Neural cell (in vitro differentiated cells): ENCODE measurements around the gene PEAK1. TPM values are rescaled to one million over a fixed set of nuclear protein-coding genes. Genes with fewer than 3 reads are reported as not detected.
"Not testable (repeated sequence)": the region's sequence is repeated elsewhere in the genome, so short reads cannot be mapped to it uniquely, and the experiment has no call there.

ENCODE experiments used
- H2AFZ ChIP-seq: fragments of 200-600, 300-800 bp; sonication (generic), shearing (Covaris generic); 2 replicates; pipeline ENCODE4 v1.6.0; 2014; ENCODE audit warnings: low read depth, mild to moderate bottlenecking, antibody characterized with exemption, low read length, moderate library complexity
- H3F3A ChIP-seq: fragments of 200-600 bp; shearing (Covaris generic); 2 replicates; pipeline ENCODE4 v1.6.1; 2016; ENCODE audit warnings: mild to moderate bottlenecking, moderate library complexity, mixed read lengths, antibody characterized with exemption, low read length; ENCODE audit not compliant: insufficient read depth, poor library complexity, severe bottlenecking
- H3K27ac ChIP-seq: fragments of 200-600, 300-800 bp; sonication (generic), shearing (Covaris generic); 2 replicates; pipeline ENCODE4 v1.5.1; 2014; ENCODE audit warnings: mild to moderate bottlenecking, low read length, moderate library complexity
- H3K27me3 ChIP-seq: fragments of 300-800, 200-600 bp; sonication (generic), shearing (Covaris generic); 2 replicates; pipeline ENCODE4 v1.6.0; 2014; ENCODE audit warnings: mild to moderate bottlenecking, low read depth, low read length, moderate library complexity; ENCODE audit not compliant: insufficient read depth
- H3K36me3 ChIP-seq: fragments of 300-800, 200-600 bp; sonication (generic), shearing (Covaris generic); 2 replicates; pipeline ENCODE4 v1.5.1; 2014; ENCODE audit warnings: mild to moderate bottlenecking, antibody characterized with exemption, low read length, moderate library complexity; ENCODE audit not compliant: insufficient read depth
- H3K4me2 ChIP-seq: fragments of 300-800, 200-600 bp; sonication (generic), shearing (Covaris generic); 2 replicates; pipeline ENCODE4 v1.6.0; 2014; ENCODE audit warnings: mild to moderate bottlenecking, low read length
- H3K4me3 ChIP-seq: fragments of 300-800, 200-600 bp; sonication (generic), shearing (Covaris generic); 2 replicates; pipeline ENCODE4 v1.5.1; 2014; ENCODE audit warnings: mild to moderate bottlenecking, low read length, moderate library complexity
- H3K79me2 ChIP-seq: fragments of 200-600 bp; shearing (Covaris generic); replicated peaks from 2 replicates; pipeline ENCODE4 v1.6.0; 2014; ENCODE audit warnings: mild to moderate bottlenecking, low read length, moderate library complexity; ENCODE audit not compliant: insufficient read depth
- H3K9ac ChIP-seq: fragments of 300-800, 200-600 bp; sonication (generic), shearing (Covaris generic); 2 replicates; pipeline ENCODE4 v1.6.1; 2016; ENCODE audit warnings: mild to moderate bottlenecking, low read length, mixed read lengths
- H3K9me2 ChIP-seq: fragments of 200-600 bp; shearing (Covaris generic); 2 replicates; pipeline ENCODE4 v1.6.1; 2016; ENCODE audit warnings: mild to moderate bottlenecking, low read length, mixed read lengths; ENCODE audit not compliant: insufficient read depth
- H3K9me3 ChIP-seq: fragments of 200-600, 300-800 bp; sonication (generic), shearing (Covaris generic); 2 replicates; pipeline ENCODE4 v1.6.1; 2016; ENCODE audit warnings: mild to moderate bottlenecking, mixed run types, low read length, moderate library complexity, mixed read lengths
- H4K20me1 ChIP-seq: fragments of 200-600 bp; shearing (Covaris generic); 2 replicates; pipeline ENCODE4 v1.6.1; 2016; ENCODE audit warnings: mild to moderate bottlenecking, mixed run types; ENCODE audit not compliant: insufficient read depth
- CTCF ChIP-seq: fragments of 450-650 bp; IDR thresholded peaks from 2 replicates; pipeline ENCODE4 v1.5.1; 2014; ENCODE audit warnings: antibody characterized with exemption, mild to moderate bottlenecking, moderate library complexity; ENCODE audit not compliant: poor library complexity, severe bottlenecking
- EP300 ChIP-seq: fragments of 450-650 bp; conservative IDR thresholded peaks from 2 replicates; pipeline ENCODE4 v1.6.1; 2014; ENCODE audit warnings: antibody characterized with exemption, mild to moderate bottlenecking, moderate library complexity; ENCODE audit not compliant: poor library complexity, severe bottlenecking
- EZH2 ChIP-seq: fragments of 200-600, 300-800 bp; shearing (Covaris generic), sonication (generic); IDR thresholded peaks from 2 replicates; pipeline ENCODE4 v1.6.1; 2014; ENCODE audit warnings: antibody characterized with exemption, low read length, borderline replicate concordance, mild to moderate bottlenecking; ENCODE audit not compliant: insufficient read depth, poor library complexity, severe bottlenecking
- MXI1 ChIP-seq: fragments of 450-650 bp; conservative IDR thresholded peaks from 2 replicates; pipeline ENCODE4 v1.6.1; 2014; ENCODE audit warnings: antibody characterized with exemption, mild to moderate bottlenecking; ENCODE audit not compliant: poor library complexity, severe bottlenecking
- POLR2AphosphoS5 ChIP-seq: IDR thresholded peaks from 2 replicates; pipeline ENCODE4 v1.6.1; 2012
- RAD21 ChIP-seq: fragments of 450-650 bp; conservative IDR thresholded peaks from 2 replicates; pipeline ENCODE4 v1.6.1; 2014; ENCODE audit warnings: antibody characterized with exemption, mild to moderate bottlenecking, moderate library complexity
- REST ChIP-seq: IDR thresholded peaks from 2 replicates; pipeline ENCODE4 v1.6.1; 2012; ENCODE audit warnings: borderline replicate concordance
- SMC3 ChIP-seq: fragments of 450-650 bp; conservative IDR thresholded peaks from 2 replicates; pipeline ENCODE4 v1.6.1; 2014; ENCODE audit warnings: antibody characterized with exemption, mild to moderate bottlenecking, moderate library complexity; ENCODE audit not compliant: poor library complexity
- TAF1 ChIP-seq: IDR thresholded peaks from 2 replicates; pipeline ENCODE4 v1.6.1; 2012; ENCODE audit warnings: low read depth
- polyA plus RNA-seq: library from polyadenylated mRNA; depleted of rRNA; stranded (reverse); fragments of >200 nt; gene quantifications from 2 replicates; pipeline ENCODE4 v1.2.3, GENCODE V29; 2014

The PEAK1 gene
- polyA plus RNA-seq, 1 donor from 2014 or later = 5.8 TPM

- TF ChIP-seq CTCF (no peak), REST (no peak), SMC3 (no peak), RAD21 (no peak), TAF1 (no peak), EP300 (no peak), POLR2AphosphoS5 (no peak)
- no peaks in the 10 kb centered on the region for H3K79me2 ChIP-seq
- H3K27me3 ChIP-seq = no peaks in the 10 kb centered on the region
- no peak overlapping the region for H3K4me2 ChIP-seq
- H3K9me2 ChIP-seq = no peaks in the 10 kb centered on the region
- H3F3A ChIP-seq = no peaks in the 10 kb centered on the region
- no peaks in the 10 kb centered on the region for H3K36me3 ChIP-seq
- no peak overlapping the region for H3K4me3 ChIP-seq
- no peak overlapping the region for H3K27ac ChIP-seq
- H2AFZ ChIP-seq = no peak overlapping the region
- H4K20me1 ChIP-seq = no peaks in the 10 kb centered on the region
- H3K9me3 ChIP-seq = no peaks in the 10 kb centered on the region
- no peak overlapping the region for H3K9ac ChIP-seq
Observed at GRCh38 chr15:77179541-77179998, 240.3 kb downstream of the PEAK1 start.

GRCh38 chr15:77178411-77178810 is 241.5 kb downstream of the PEAK1 start:
- Histone ChIP-seq H3K79me2 (no peaks in the 10 kb centered on the region), H4K20me1 (no peaks in the 10 kb centered on the region), H3K36me3 (no peaks in the 10 kb centered on the region), H3K27me3 (no peaks in the 10 kb centered on the region), H3K9ac (no peak overlapping the region), H3K9me3 (no peaks in the 10 kb centered on the region), H3K4me2 (no peak overlapping the region), H3F3A (no peaks in the 10 kb centered on the region), H2AFZ (no peak overlapping the region), H3K27ac (no peak overlapping the region), H3K9me2 (no peaks in the 10 kb centered on the region), H3K4me3 (no peak overlapping the region)
- TF ChIP-seq POLR2AphosphoS5 = no peak
- TF ChIP-seq CTCF = no peak
- no peak for TF ChIP-seq EP300
- TF ChIP-seq TAF1 = no peak
- no peak for TF ChIP-seq MXI1
- TF ChIP-seq RAD21 = no peak
- no peak for TF ChIP-seq SMC3
- no peak for TF ChIP-seq REST
- no peak for TF ChIP-seq EZH2

GRCh38 chr15:77176148-77176547 is 243.8 kb downstream of the PEAK1 start:
- not testable (repeated sequence) for H3K9ac ChIP-seq, H3K4me2 ChIP-seq, H4K20me1 ChIP-seq, H3K27me3 ChIP-seq, H3K4me3 ChIP-seq, H3K9me2 ChIP-seq, H3K9me3 ChIP-seq, H2AFZ ChIP-seq, H3K36me3 ChIP-seq, H3K79me2 ChIP-seq, H3F3A ChIP-seq, H3K27ac ChIP-seq
